GM21526 (cell line): ENCODE data around the gene PLAGL2.
"Not testable (repeated sequence)": the region's sequence is repeated elsewhere in the genome, so short reads cannot be mapped to it uniquely, and the experiment has no call there.

Experiments
- ATAC-seq: cut with Tn5 transposase; IDR thresholded peaks from one replicate; pipeline ENCODE4 v1.9.1; 2021; ENCODE audit warnings: moderate library complexity; ENCODE audit not compliant: unreplicated experiment, low FRiP score

Gene PLAGL2

GRCh38 chr20:32186506-32186905, 21.0 kb downstream of the PLAGL2 start:
- no peak for ATAC-seq

GRCh38 chr20:32184961-32185603, 22.5 kb downstream of the PLAGL2 start:
- ATAC-seq: no peak

- ATAC-seq: no peak
Measured at GRCh38 chr20:32183947-32184635, 23.5 kb downstream of the PLAGL2 start.

GRCh38 chr20:32181606-32182005, 25.9 kb downstream of the PLAGL2 start:
- ATAC-seq: no peak

GRCh38 chr20:32179934-32180333, 27.6 kb downstream of the PLAGL2 start:
- no peak for ATAC-seq

GRCh38 chr20:32179515-32179914, 28.0 kb downstream of the PLAGL2 start:
- ATAC-seq: no peak

GRCh38 chr20:32177696-32178095, 29.8 kb downstream of the PLAGL2 start:
- ATAC-seq: not testable (repeated sequence)

GRCh38 chr20:32168184-32168910, 39.2 kb downstream of the PLAGL2 start:
- ATAC-seq: no peak

GRCh38 chr20:32167552-32167951, 40.0 kb downstream of the PLAGL2 start:
- no peak for ATAC-seq

- no peak for ATAC-seq
Measured at GRCh38 chr20:32165836-32166545, 41.6 kb downstream of the PLAGL2 start.

GRCh38 chr20:32164984-32165735, 42.4 kb downstream of the PLAGL2 start:
- ATAC-seq: no peak

- ATAC-seq: no peak
Measured at GRCh38 chr20:32163951-32164350, 43.6 kb downstream of the PLAGL2 start.

- no peak for ATAC-seq
Measured at GRCh38 chr20:32162351-32162750, 45.2 kb downstream of the PLAGL2 start.

- ATAC-seq: no peak
Measured at GRCh38 chr20:32160341-32160740, 47.2 kb downstream of the PLAGL2 start.

- ATAC-seq: no peak
Measured at GRCh38 chr20:32159766-32160221, 47.7 kb downstream of the PLAGL2 start.

- no peak for ATAC-seq
Measured at GRCh38 chr20:32158943-32159660, 48.4 kb downstream of the PLAGL2 start.

- ATAC-seq: no peak
Measured at GRCh38 chr20:32158351-32158750, 49.2 kb downstream of the PLAGL2 start.

GRCh38 chr20:32157611-32158010, 49.9 kb downstream of the PLAGL2 start:
- ATAC-seq: no peak
